GM12801 (cell line): Measurements from ENCODE around the gene ARFGEF3.

Experiments used
- TF ChIP-seq, protein P1 (sequence below): IDR thresholded peaks from one replicate; pipeline ENCODE4 v1.5.1; 2011; ENCODE audit warnings: control low read depth; ENCODE audit not compliant: insufficient read length; ENCODE audit errors: extremely low read depth

Gene ARFGEF3

DNA sequence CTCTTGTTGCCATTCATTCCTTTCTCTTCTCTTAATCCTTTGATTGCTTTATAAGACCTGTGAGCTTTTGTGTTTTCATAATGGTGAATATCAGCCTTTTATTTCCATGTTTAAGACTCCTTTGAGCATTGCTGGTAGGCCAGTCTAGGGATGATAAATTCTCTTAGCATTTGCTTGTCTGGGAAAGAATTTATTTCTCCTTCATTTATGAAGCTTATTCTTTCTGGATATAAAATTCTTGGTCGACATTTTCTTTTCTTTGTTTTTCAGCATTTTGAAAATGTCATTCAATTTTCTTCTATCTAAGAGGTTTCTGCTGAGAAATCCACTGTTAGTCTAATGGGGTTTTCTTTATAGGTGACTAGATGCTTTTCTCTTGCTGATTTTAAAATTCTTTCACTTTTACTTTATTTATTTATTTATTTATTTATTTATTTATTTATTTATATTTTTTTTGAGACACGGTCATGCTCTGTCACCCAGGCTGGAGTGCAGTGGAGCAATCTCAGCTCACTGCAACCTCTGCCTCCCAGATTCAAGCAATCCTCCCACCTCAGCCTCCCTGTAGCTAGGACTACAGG is 15.0 kb downstream of the ARFGEF3 start:
- TF ChIP-seq, protein P1, sequence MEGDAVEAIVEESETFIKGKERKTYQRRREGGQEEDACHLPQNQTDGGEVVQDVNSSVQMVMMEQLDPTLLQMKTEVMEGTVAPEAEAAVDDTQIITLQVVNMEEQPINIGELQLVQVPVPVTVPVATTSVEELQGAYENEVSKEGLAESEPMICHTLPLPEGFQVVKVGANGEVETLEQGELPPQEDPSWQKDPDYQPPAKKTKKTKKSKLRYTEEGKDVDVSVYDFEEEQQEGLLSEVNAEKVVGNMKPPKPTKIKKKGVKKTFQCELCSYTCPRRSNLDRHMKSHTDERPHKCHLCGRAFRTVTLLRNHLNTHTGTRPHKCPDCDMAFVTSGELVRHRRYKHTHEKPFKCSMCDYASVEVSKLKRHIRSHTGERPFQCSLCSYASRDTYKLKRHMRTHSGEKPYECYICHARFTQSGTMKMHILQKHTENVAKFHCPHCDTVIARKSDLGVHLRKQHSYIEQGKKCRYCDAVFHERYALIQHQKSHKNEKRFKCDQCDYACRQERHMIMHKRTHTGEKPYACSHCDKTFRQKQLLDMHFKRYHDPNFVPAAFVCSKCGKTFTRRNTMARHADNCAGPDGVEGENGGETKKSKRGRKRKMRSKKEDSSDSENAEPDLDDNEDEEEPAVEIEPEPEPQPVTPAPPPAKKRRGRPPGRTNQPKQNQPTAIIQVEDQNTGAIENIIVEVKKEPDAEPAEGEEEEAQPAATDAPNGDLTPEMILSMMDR: no peak

DNA sequence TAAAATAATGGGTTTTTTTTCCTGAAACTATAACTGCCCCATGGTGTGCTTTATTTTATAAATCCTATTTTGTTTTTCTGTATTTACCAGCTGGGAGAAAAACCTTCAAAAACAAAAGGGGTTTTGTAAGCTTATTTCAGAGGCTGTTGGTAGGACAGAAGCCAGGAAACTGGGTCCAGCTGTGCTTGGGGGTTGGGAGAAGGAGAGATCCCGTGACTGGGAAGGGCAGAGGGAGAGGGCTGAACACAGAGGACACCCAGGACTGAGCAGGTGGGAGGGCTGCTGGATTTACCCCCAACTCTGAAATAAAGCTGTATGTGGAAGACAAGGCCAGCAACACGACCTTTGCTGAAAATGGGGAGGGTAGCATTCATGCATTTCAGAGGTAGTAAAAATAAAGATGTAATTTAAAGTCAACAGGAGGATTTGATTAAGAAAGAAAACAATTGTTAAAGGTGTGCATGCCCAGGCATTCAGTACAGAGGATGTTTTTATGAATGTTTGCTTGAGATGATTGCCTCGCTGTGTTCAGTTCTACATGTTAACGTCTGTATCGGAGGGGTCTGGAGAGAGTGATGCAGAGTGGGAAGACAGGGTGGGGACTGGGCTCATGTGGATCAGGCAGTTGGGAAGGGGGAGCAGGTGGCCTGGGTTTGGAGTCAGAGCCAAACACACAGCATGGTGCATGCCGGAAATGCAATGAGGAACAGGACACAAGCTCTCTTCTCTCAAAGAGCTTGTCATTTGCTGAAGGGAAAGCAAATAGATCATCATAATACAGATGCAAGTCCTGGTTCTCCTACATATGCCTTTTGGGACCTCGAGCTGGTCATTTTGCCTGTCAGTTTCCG is 21.4 kb downstream of the ARFGEF3 start:
- TF ChIP-seq, protein P1: no peak

DNA sequence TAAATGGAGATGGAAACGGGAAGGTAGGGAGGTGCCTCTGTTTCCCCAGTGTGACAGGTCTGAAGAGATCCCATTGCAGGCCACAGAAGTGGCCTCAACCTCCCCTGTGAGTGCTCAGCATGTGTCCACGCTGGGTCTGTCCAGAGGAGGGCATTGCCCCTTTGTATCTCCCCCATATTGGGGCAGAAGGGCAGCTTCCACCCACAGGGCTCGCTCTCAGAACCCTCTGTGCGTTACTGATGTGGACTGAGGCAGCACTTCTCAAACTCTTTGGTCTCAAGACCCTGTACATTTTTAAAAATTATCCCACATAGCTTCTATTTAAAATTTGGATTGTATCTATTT is 22.0 kb downstream of the ARFGEF3 start:
- TF ChIP-seq, protein P1: no peak

DNA sequence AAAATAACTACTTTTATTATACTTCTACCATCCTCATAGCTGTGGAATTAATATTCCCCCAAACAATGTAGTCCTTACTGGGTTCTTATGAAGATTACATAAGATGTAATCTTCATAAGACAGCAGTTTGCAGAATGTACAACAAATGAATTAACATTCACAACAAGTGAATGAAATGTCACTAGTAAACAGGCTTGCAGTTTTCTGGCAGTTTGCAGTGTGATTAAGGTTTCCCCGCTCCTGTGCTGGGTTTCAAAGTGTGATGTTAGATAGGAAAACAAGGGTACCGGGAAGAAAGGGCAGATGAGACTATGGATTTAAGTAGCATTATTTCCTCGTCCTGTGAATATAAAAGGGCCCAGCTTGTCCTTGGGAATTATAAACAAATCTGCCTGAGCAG is 22.5 kb downstream of the ARFGEF3 start:
- TF ChIP-seq, protein P1: no peak

DNA sequence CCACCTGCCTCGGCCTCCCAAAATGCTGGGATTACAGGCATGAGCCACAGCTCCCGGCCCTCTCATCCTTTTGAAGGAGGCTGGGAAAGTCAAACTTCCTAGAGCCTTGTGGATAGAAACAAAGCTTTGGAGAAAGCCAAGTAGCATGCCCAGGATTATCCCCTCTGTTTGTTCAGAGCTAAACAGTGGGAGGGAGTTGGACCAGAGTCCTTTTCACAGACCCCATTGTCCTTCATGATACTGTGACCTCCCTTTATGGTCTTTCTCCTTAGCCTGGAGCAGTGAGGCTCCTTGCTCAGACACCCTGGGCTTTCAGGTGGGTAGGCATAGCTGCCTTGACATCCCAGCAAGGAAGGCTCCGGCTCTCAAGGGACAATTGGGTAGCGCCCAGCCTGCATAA is 25.4 kb downstream of the ARFGEF3 start:
- TF ChIP-seq, protein P1: no peak

DNA sequence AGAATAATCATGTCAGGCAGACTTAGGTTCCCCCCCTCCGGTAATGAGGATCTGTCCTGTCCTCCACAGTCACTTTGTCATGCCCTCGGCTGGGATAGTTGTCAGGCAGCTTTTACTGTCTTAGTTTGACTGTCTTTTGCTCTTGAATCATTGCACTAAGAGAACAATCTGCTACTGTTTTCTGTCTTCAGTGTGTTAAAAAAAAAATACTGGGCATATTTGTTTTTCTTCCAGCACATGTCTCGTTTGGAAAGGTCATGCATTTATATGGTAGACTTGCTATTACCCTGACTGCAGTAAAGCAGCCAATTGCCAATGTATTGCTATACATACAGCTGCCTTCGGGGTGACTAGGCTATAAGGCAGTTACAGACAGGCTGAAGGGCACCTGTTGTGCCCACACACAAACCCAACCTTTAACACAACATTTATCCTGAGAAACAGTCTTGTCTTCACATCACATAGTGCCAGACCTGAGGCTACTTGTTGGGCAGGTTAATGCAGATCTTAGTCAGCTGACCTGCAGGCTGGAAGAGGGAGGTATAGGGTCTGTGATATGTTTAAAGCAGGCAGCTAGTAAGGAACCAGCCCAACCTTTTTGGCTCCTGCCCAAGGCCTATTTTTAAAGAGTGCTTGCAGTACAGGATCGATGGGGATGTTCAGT is 26.7 kb downstream of the ARFGEF3 start:
- TF ChIP-seq, protein P1: no peak

DNA sequence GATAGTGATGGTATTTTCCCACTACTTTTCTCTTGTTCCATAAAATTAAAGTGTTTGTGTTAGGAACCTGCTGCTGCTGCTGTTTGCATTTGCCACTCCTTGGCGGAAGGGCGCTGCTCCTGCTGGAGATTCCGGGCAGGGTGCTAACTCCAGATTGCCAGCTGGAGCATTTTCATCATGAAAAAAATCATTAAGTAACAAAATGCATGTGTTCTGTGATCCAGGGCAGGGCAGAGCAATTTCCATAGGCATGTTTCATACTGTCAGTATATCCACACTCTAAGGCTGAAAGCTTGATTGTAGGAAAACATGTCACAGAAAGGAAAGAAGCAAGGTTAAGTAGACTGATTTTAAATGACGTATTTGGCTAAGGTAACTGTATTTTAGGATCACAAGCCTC is 32.5 kb downstream of the ARFGEF3 start:
- TF ChIP-seq, protein P1: no peak
